HG03039 (cell line): ENCODE data around the gene SNAPC4.

Source experiments
- ATAC-seq: cut with Tn5 transposase; IDR thresholded peaks from one replicate; pipeline ENCODE4 v1.9.1; 2021; ENCODE audit warnings: mild to moderate bottlenecking, moderate library complexity; ENCODE audit not compliant: unreplicated experiment

The SNAPC4 gene

GRCh38 chr9:136373300-136374182 is 26.4 kb downstream of the SNAPC4 start, which contains the start of gene CARD9:
Gene CARD9, minus strand, starts transcription at chr9:136373669. Its CDS starts 1,591 bp downstream, at chr9:136372078.
- ATAC-seq: no peak

GRCh38 chr9:136372561-136373299 is 27.2 kb downstream of the SNAPC4 start:
- ATAC-seq: no peak

GRCh38 chr9:136372006-136372405 is 28.0 kb downstream of the SNAPC4 start:
- ATAC-seq: no peak

DNA sequence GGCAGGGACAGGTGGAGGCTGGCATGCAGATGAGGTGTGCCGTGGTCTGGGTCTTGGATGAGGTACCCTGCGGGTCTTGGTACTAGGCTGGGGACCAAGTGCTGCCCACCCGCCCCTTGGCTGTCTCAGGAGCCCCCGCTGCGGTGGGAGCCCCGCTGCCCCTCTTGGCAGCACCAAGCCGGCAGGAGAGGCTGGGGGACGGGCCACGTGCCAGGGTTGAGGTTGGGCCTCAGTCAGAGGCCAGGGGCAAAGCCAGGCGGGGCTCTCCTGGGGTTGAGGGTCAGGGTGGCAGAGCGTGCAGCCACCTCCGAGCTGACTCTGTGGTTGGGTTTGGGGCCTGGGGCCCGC is 28.5 kb downstream of the SNAPC4 start:
- no peak for ATAC-seq

GRCh38 chr9:136370687-136371532 is 29.1 kb downstream of the SNAPC4 start:
- no peak for ATAC-seq

DNA sequence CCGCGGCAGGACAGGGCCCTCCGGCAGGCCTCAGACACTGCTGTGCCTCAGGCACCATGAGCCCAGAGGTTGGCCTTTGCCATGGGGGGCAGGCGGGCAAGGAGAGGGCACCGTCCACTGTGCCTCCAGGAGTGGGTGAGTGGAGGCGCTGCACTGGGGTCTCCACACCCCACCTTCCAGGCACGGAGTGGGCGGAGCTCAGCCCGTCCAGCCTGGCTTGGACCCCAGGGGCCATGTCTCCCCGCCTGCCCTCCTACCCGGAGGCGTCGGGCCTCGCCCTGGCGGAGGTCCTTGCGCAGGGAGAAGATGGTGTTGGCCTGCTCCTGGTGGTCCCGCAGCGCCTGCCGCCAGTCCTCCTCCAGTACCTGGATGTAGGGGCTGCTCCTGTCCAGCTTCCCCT is 29.9 kb downstream of the SNAPC4 start:
- ATAC-seq: no peak

DNA sequence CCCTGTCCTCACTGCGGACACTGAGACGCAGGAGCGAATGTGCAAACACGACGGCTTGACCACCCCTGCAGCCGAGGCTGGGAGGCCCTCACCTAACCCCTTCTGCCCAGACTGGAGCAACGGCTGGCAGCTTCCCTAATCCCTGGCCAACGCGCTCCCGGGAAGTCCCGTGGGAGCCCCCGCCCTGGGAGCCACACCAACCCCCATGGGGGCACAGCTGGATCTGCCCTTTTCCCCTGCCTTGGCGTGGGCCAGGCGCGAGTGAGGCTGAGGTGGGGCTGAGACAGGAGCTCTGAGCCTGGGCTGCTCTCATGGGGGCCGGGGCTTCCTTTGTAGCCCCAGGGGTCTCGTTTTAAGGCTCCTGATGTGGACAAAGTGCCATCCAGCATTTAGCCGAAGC is 31.8 kb downstream of the SNAPC4 start:
- ATAC-seq: no peak

DNA sequence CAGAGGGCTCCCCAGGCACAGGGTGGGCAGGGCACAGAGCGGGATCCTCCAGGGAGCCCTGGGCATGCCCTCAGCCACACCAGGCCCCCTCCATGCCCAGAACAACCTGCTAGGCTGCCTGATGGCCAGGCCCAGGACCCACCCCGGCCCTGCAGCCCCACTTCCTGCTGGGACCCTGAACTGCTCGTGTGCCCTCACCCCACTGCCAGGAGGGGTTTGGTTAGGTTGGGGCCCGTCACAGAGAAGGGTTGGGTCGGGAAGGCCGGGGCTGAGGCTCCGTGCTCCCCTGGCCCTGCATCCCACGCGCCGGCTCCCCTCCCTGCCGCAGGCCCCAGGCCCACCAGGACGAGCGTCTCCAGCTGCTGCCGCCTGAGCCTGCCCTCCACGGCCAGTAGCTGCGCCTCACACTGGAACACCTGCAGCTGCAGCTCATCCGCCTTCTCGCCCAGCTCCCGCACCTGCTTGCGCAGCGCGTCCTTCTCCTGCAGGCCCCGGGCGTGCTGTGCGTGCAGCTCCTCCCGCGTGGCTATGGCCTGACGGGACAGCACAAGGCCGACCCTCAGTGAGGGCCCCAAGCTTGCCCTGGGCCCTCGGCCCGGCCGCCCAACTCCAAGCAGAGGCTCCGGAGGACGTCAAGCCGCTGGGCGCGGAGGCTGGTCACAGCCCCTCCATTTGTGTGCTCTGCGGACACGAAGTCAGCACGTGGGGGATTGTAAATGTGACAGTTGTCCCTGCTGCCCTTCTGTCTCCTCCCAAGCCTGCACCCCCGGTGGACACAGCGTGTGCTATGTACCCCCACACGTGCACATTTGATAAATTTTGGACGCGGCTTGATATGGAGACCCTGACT is 32.4 kb downstream of the SNAPC4 start:
- ATAC-seq: no peak

GRCh38 chr9:136366826-136367225 is 33.1 kb downstream of the SNAPC4 start:
- ATAC-seq: no peak

GRCh38 chr9:136365775-136366222 is 34.2 kb downstream of the SNAPC4 start:
- no peak for ATAC-seq

- no peak for ATAC-seq
Measured at GRCh38 chr9:136364942-136365774, 34.8 kb downstream of the SNAPC4 start.

GRCh38 chr9:136363949-136364748 is 35.8 kb downstream of the SNAPC4 start:
- no peak for ATAC-seq

DNA sequence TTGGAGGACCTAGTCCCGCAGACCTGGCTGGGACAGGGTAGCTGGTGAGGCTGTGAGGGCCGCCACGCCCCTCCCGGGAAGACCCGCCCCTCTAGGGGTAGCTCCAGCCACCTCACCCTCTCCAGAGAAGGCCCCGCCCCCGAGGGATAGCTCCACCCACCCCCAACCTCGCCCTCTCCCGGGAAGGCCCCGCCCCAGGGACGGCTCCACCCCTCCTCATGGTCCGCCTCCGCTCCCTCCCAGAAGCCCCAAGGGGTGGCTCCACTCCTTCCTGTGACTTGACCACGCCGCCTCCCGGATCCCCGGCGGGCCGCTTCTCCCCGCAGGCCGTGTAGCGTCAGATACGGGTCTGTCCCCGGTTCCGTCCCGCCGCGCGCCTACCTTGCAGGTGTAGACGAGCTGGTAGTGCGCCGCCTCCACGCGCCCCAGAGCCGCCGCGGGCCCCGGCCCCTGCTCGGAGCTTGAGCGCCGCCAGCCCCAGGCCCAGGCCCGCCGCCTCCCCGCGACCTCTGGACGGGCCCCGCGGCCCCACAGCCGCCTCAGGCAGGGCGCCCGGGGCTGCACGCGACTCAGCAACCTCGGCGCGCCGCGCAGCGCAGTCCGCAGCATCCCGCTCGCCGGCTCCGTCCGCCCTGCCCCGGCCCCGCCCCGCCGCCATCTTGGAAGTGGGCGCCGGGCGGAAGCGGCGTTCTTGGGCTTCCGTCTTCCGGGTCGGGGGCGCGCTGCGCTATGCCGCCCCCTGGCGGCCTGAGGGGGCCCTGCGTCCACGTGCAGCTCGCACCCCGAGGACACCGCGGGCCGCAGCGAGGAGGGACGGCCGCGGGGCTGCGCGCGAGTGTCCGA is 36.6 kb downstream of the SNAPC4 start, which contains the start of gene DNLZ:
Gene DNLZ (minus strand): TSS at position 639 of the 843 bp plus-strand sequence. CDS start 30 bp downstream, at position 609.
- peak; percentile 60 for ATAC-seq

DNA sequence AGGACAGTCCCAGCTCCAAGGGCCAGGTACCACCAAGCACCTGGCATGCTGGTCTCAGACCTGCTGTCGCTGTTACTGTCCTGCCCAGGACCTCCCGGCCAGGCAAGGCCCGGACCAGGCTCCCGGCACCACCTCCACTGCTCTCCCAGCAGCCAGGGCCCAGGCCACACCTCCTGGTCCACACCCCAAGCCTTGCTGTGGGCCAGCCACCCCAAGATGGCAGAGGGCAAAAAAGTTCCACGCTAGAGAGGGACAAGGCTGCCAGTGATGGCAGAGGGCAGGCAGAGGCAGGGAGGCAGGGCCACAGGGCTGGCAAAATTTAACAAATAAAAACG is 37.6 kb downstream of the SNAPC4 start:
- ATAC-seq: no peak

- ATAC-seq: no peak
Measured at GRCh38 chr9:136361754-136362449, 38.1 kb downstream of the SNAPC4 start.

- no peak for ATAC-seq
Measured at GRCh38 chr9:136361047-136361753, 38.8 kb downstream of the SNAPC4 start.
